Keratinocyte (primary cell): Measurements from ENCODE around the gene CDK15. TPM values are rescaled to one million over a fixed set of nuclear protein-coding genes. Genes with fewer than 3 reads are reported as not detected.

ENCODE experiments used
- DNase-seq: peaks from one replicate; pipeline ENCODE4 v3.0.0-alpha.2; 2011; ENCODE audit warnings: low read depth, missing footprints, low spot score
- FAIRE-seq: peaks from 2 replicates; lab custom pipeline; 2011; peaks lifted over from hg19 to GRCh38; lab: Jason Lieb, UNC
- H2AFZ ChIP-seq: 2 replicates; pipeline ENCODE4 v1.6.0; 2012; ENCODE audit warnings: low read length, control low read depth, inconsistent platforms; ENCODE audit not compliant: control insufficient read depth
- H3K27ac ChIP-seq: 2 replicates; pipeline ENCODE4 v1.5.1; 2011; ENCODE audit warnings: low read length; ENCODE audit not compliant: control insufficient read depth, insufficient read depth
- H3K27me3 ChIP-seq: 3 replicates; pipeline ENCODE4 v1.6.0; 2011; ENCODE audit warnings: low read length; ENCODE audit not compliant: control insufficient read depth, insufficient read depth; ENCODE audit errors: extremely low read depth
- H3K36me3 ChIP-seq, 2 experiments: 2 replicates in 1 of 2; 3 replicates in 1 of 2; pipeline ENCODE4 v1.5.1; 2011; ENCODE audit warnings: low read length in 2 of 2, mild to moderate bottlenecking in 1 of 2; ENCODE audit not compliant: control insufficient read depth in 2 of 2, insufficient read depth in 2 of 2; ENCODE audit errors: extremely low read depth in 1 of 2
- H3K4me1 ChIP-seq: 3 replicates; pipeline ENCODE4 v1.5.1; 2011; ENCODE audit warnings: low read length; ENCODE audit not compliant: control insufficient read depth, insufficient read depth; ENCODE audit errors: extremely low read depth
- H3K4me2 ChIP-seq: 3 replicates; pipeline ENCODE4 v1.6.0; 2011; ENCODE audit warnings: low read depth, low read length; ENCODE audit not compliant: control insufficient read depth, insufficient read depth; ENCODE audit errors: extremely low read depth
- H3K4me3 ChIP-seq, 3 experiments: fragments of 200-600 bp in 1 of 3; sonication (generic) in 1 of 3; 2 replicates in 2 of 3; 3 replicates in 1 of 3; pipeline ENCODE4 v1.5.1; 2011 to 2016; ENCODE audit warnings: low read length in 3 of 3, mild to moderate bottlenecking in 3 of 3, control low read depth in 2 of 3, inconsistent platforms in 1 of 3, low read depth in 1 of 3, mixed read lengths in 1 of 3, mixed run types in 1 of 3, moderate library complexity in 1 of 3; ENCODE audit not compliant: control insufficient read depth in 2 of 3, insufficient read depth in 2 of 3; ENCODE audit errors: extremely low read depth in 1 of 3
- H3K79me2 ChIP-seq: 2 replicates; pipeline ENCODE4 v1.6.0; 2012; ENCODE audit warnings: low read length; ENCODE audit not compliant: control insufficient read depth, insufficient read depth
- H3K9ac ChIP-seq: 3 replicates; pipeline ENCODE4 v1.6.0; 2011; ENCODE audit warnings: low read length; ENCODE audit not compliant: control insufficient read depth, insufficient read depth; ENCODE audit errors: extremely low read depth
- H3K9me1 ChIP-seq: 3 replicates; pipeline ENCODE4 v1.6.0; 2011; ENCODE audit warnings: low read length; ENCODE audit not compliant: control insufficient read depth, insufficient read depth; ENCODE audit errors: extremely low read depth
- H3K9me3 ChIP-seq: 2 replicates; pipeline ENCODE4 v1.5.1; 2012; ENCODE audit warnings: low read depth, low read length; ENCODE audit not compliant: control insufficient read depth
- H4K20me1 ChIP-seq: 3 replicates; pipeline ENCODE4 v1.6.0; 2011; ENCODE audit warnings: low read length; ENCODE audit not compliant: control insufficient read depth, insufficient read depth; ENCODE audit errors: extremely low read depth
- CTCF ChIP-seq, 3 experiments: IDR thresholded peaks in 1 of 3; conservative IDR thresholded peaks in 1 of 3; optimal IDR thresholded peaks in 1 of 3; 2 replicates in 2 of 3; 3 replicates in 1 of 3; pipeline versions ENCODE3 to v1.5.1; 2011; ENCODE audit warnings: low read length in 3 of 3, mild to moderate bottlenecking in 3 of 3, moderate library complexity in 2 of 3, control low read depth in 1 of 3, inconsistent platforms in 1 of 3; ENCODE audit not compliant: insufficient read depth in 2 of 3; ENCODE audit errors: extremely low read depth in 1 of 3
- EZH2 ChIP-seq: IDR thresholded peaks from one replicate; pipeline ENCODE4 v1.6.1; 2012; ENCODE audit warnings: inconsistent platforms, mild to moderate bottlenecking, low read length, moderate library complexity
- dilution Hi-C: fragments of 300-500 bp; cut with MboI; formaldehyde crosslinking; loops from one replicate; pipeline ENCODE4 v1.7.0; 2020; ENCODE audit warnings: low sequenced_read_pairs; ENCODE audit not compliant: extremely low pct_ligation_motif_present
- polyA plus RNA-seq, 5 experiments: library from polyadenylated mRNA; depleted of rRNA in 3 of 5; stranded (reverse) in 3 of 5; stranded (forward) in 1 of 5; unstranded in 1 of 5; fragments of >200 nt; gene quantifications; 1 replicate in 1 of 5; 2 replicates in 3 of 5; 3 replicates in 1 of 5; pipeline versions ENCODE4 v1.2.1 to v1.2.3, GENCODE V29; 2011 to 2012; ENCODE audit warnings: missing spikeins in 2 of 5, low read depth in 1 of 5, low replicate concordance in 1 of 5

The CDK15 gene
- polyA plus RNA-seq, 1 donor (not counting 4 experiments of a cell fraction or from before 2014, with no cell fraction given) = 0.96 TPM

GRCh38 chr2:201911372-201911771 is 105.0 kb downstream of the CDK15 start:
- H4K20me1 ChIP-seq = no peaks in the 10 kb centered on the region
- no peak for TF ChIP-seq EZH2
- no peak for TF ChIP-seq CTCF (optimal IDR thresholded peaks at IDR 0.05 in 1 of 3, IDR thresholded peaks at IDR 0.05 in 1 of 3, conservative IDR thresholded peaks at IDR 0.05 in 1 of 3; ENCODE audit: extremely low read depth in 1 of 3, insufficient read depth in 2 of 3, low read length in 3 of 3)
- FAIRE-seq = no peak
- no peaks in the 10 kb centered on the region for H3K9me1 ChIP-seq
- H3K27me3 ChIP-seq = no peaks in the 10 kb centered on the region
- dilution Hi-C loops = no loop called here
- H3K79me2 ChIP-seq = no peaks in the 10 kb centered on the region
- H3K36me3 ChIP-seq = no peaks in the 10 kb centered on the region
- H2AFZ ChIP-seq = no peak overlapping the region
- H3K27ac ChIP-seq = no peak overlapping the region
- no peak overlapping the region for H3K4me2 ChIP-seq
- H3K4me1 ChIP-seq = no peaks in the 10 kb centered on the region
- H3K9ac ChIP-seq = no peak overlapping the region
- no peak overlapping the region for H3K4me3 ChIP-seq
- no peaks in the 10 kb centered on the region for H3K9me3 ChIP-seq
- DNase-seq = no peak

- no peak for DNase-seq
- H3K4me2 ChIP-seq = no peak overlapping the region
- no peak for FAIRE-seq
- no peaks in the 10 kb centered on the region for H3K27me3 ChIP-seq
- no peak overlapping the region for H3K9ac ChIP-seq
- no peaks in the 10 kb centered on the region for H4K20me1 ChIP-seq
- no peaks in the 10 kb centered on the region for H3K9me1 ChIP-seq
- H3K4me1 ChIP-seq = no peaks in the 10 kb centered on the region
- no peaks in the 10 kb centered on the region for H3K9me3 ChIP-seq
- no peak overlapping the region for H3K4me3 ChIP-seq
- H2AFZ ChIP-seq = no peak overlapping the region
- TF ChIP-seq CTCF (optimal IDR thresholded peaks at IDR 0.05 in 1 of 3, IDR thresholded peaks at IDR 0.05 in 1 of 3, conservative IDR thresholded peaks at IDR 0.05 in 1 of 3; ENCODE audit: extremely low read depth in 1 of 3, insufficient read depth in 2 of 3, low read length in 3 of 3) (no peak), EZH2 (no peak)
- H3K27ac ChIP-seq = no peak overlapping the region
- dilution Hi-C loops = no loop called here
- no peaks in the 10 kb centered on the region for H3K36me3 ChIP-seq
- no peaks in the 10 kb centered on the region for H3K79me2 ChIP-seq
These were observed 106.9 kb downstream of the CDK15 start for GRCh38 chr2:201913201-201913600.
